ENCODE measurements around the gene MTREX. TPM values are rescaled to one million over a fixed set of nuclear protein-coding genes. Genes with fewer than 3 reads are reported as not detected.

The MTREX gene
- total and polyA plus RNA-seq, 4 donors = 13.0 to 88.4 (median 51.4) TPM

GRCh38 chr5:55469839-55470238, 162.1 kb downstream of the MTREX start:
- Histone ChIP-seq H3K4me1 (ENCODE audit: control insufficient read depth in 1 of 2, insufficient read depth in 2 of 2, low read length in 2 of 2) (no peaks in the 10 kb centered on the region), H3K4me3 (ENCODE audit: low read length in 2 of 2) (no peak overlapping the region), H3K9me3 (ENCODE audit: control insufficient read depth, low read length) (no peaks in the 10 kb centered on the region), H3K27me3 (ENCODE audit: control insufficient read depth in 1 of 2, insufficient read depth in 2 of 2, low read length in 1 of 2) (no peaks in the 10 kb centered on the region), H3K36me3 (ENCODE audit: control insufficient read depth in 1 of 2, insufficient read depth in 2 of 2, low read length in 1 of 2) (peaks cover 0 to 2% of the 10 kb centered on the region in 2 donors), H3K27ac (ENCODE audit: low read depth in 1 of 2, low read length in 2 of 2) (no peak overlapping the region)
- intact Hi-C loops (cut with DNase I) = no loop called here
- DNase-seq (no peak), ATAC-seq (ENCODE audit: low FRiP score) (no peak)

- Histone ChIP-seq H3K4me3 (ENCODE audit: low read length in 2 of 2) (no peak overlapping the region), H3K36me3 (ENCODE audit: control insufficient read depth in 1 of 2, insufficient read depth in 2 of 2, low read length in 1 of 2) (peaks cover 0 to 2% of the 10 kb centered on the region in 2 donors), H3K4me1 (ENCODE audit: control insufficient read depth in 1 of 2, insufficient read depth in 2 of 2, low read length in 2 of 2) (no peaks in the 10 kb centered on the region), H3K27me3 (ENCODE audit: control insufficient read depth in 1 of 2, insufficient read depth in 2 of 2, low read length in 1 of 2) (no peaks in the 10 kb centered on the region), H3K9me3 (ENCODE audit: control insufficient read depth, low read length) (no peaks in the 10 kb centered on the region), H3K27ac (ENCODE audit: low read depth in 1 of 2, low read length in 2 of 2) (no peak overlapping the region)
- DNase-seq = no peak
- intact Hi-C loops (cut with DNase I) = no loop called here
- 91 to 97% methylated on average over 1 of the region's 1 CpG for WGBS, 2 donors
- no peak for ATAC-seq (ENCODE audit: low FRiP score)
Measured at GRCh38 chr5:55470282-55470681, 162.5 kb downstream of the MTREX start.

DNA sequence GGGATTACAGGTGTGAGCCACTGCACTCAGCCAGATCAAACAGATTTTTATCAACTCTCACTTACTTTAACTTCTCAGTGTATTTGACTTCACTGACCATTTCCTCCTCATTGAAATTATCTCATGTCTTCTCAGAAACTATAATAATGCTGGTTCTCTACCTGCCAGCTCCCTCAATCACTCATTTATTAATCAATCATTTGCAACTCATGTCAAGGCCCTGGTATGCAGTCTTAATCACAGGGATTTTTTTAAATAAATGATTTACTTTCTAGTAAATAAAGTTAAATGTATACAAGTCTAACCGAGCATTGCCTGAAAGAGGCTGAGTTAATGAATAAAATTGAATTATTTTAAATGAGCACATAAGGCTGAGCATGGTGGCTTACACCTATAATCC, 163.7 kb downstream of the MTREX start:
- DNase-seq (no peak), ATAC-seq (ENCODE audit: low FRiP score) (no peak)
- intact Hi-C loops (cut with DNase I) = no loop called here
- Histone ChIP-seq H3K4me1 (ENCODE audit: control insufficient read depth in 1 of 2, insufficient read depth in 2 of 2, low read length in 2 of 2) (no peaks in the 10 kb centered on the region), H3K27ac (ENCODE audit: low read depth in 1 of 2, low read length in 2 of 2) (no peak overlapping the region), H3K36me3 (ENCODE audit: control insufficient read depth in 1 of 2, insufficient read depth in 2 of 2, low read length in 1 of 2) (no peaks in the 10 kb centered on the region), H3K4me3 (ENCODE audit: low read length in 2 of 2) (no peak overlapping the region), H3K9me3 (ENCODE audit: control insufficient read depth, low read length) (no peaks in the 10 kb centered on the region), H3K27me3 (ENCODE audit: control insufficient read depth in 1 of 2, insufficient read depth in 2 of 2, low read length in 1 of 2) (no peaks in the 10 kb centered on the region)
- 84 to 92% methylated on average over 1 of the region's 1 CpG for WGBS, 2 donors

DNA sequence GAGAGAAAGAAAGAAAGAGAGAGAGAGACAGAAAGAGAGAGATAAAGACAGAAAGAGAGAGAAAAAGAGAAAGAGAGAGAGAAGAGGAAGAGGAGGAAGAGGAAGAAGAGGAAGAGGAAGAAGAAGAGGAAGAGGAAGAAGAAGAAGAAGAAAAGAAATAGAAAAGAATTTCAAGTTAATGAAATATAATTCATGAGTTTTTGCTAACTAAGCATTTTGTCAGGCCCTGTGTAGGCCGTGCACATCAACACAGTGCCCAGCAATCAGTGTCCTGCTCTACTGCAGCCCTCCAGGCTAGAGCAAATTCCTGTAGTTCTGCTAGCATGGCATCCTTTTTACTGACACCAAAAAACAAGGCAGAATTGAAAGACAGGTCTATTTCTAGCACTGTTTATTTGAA, 164.9 kb downstream of the MTREX start:
- intact Hi-C loops (cut with DNase I) = no loop called here
- Histone ChIP-seq H3K27me3 (ENCODE audit: control insufficient read depth in 1 of 2, insufficient read depth in 2 of 2, low read length in 1 of 2) (no peaks in the 10 kb centered on the region), H3K9me3 (ENCODE audit: control insufficient read depth, low read length) (no peaks in the 10 kb centered on the region), H3K4me1 (ENCODE audit: control insufficient read depth in 1 of 2, insufficient read depth in 2 of 2, low read length in 2 of 2) (no peaks in the 10 kb centered on the region), H3K27ac (ENCODE audit: low read depth in 1 of 2, low read length in 2 of 2) (no peak overlapping the region), H3K4me3 (ENCODE audit: low read length in 2 of 2) (no peak overlapping the region), H3K36me3 (ENCODE audit: control insufficient read depth in 1 of 2, insufficient read depth in 2 of 2, low read length in 1 of 2) (no peaks in the 10 kb centered on the region)
- ATAC-seq (ENCODE audit: low FRiP score) (no peak), DNase-seq (no peak)
- 35 to 48% methylated on average over 1 of the region's 1 CpG for WGBS, 2 donors

Other genes with a start within 250 kb of the MTREX start
- gene GZMA, start 205.3 kb upstream of the MTREX start, total RNA-seq = 1 to 10 TPM; 1.1 to 5.4 TPM
- gene GZMA, start 205.3 kb upstream of the MTREX start, polyA plus RNA-seq = 10 to 100 TPM in 1 of 2 donors, under 1 TPM in 1; 0.59 to 13.4 TPM
- 10 to 100 TPM; 29.8 to 49.8 TPM for gene GPX8, start 147.8 kb upstream of the MTREX start, total RNA-seq
- gene GPX8, start 147.8 kb upstream of the MTREX start, polyA plus RNA-seq = 10 to 100 TPM; 26.2 to 34.3 TPM
- not detected for gene CDC20B, start 134.8 kb upstream of the MTREX start, total RNA-seq
- gene CDC20B, start 134.8 kb upstream of the MTREX start, polyA plus RNA-seq = not detected
- under 1 TPM in 1 of 2 donors, not detected in 1; 0.26 TPM for gene MCIDAS, start 80.7 kb upstream of the MTREX start, total RNA-seq
- not detected for gene MCIDAS, start 80.7 kb upstream of the MTREX start, polyA plus RNA-seq
- gene CCNO, start 74.4 kb upstream of the MTREX start, total RNA-seq = 1 to 10 TPM in 1 of 2 donors, under 1 TPM in 1; 0.54 to 1.3 TPM
- gene CCNO, start 74.4 kb upstream of the MTREX start, polyA plus RNA-seq = 10 to 100 TPM in 1 of 2 donors, under 1 TPM in 1; 0.88 to 10.1 TPM
- 10 to 100 TPM; 24.6 to 27.0 TPM for gene DHX29, start 295 bp upstream of the MTREX start, total RNA-seq
- gene DHX29, start 295 bp upstream of the MTREX start, polyA plus RNA-seq = 10 to 100 TPM in 1 of 2 donors, 1 to 10 TPM in 1; 9.9 to 19.1 TPM
- gene PLPP1, start 227.0 kb downstream of the MTREX start, total RNA-seq = 100 to 1,000 TPM; 127 to 214 TPM
- gene PLPP1, start 227.0 kb downstream of the MTREX start, polyA plus RNA-seq = 100 to 1,000 TPM; 104 to 535 TPM